DND-41 (cell line): ENCODE results near the gene DAB1.

Experiments
- ATAC-seq: fragments of 200-7000 bp; cut with Tn5 transposase; 3 replicates; pipeline ENCODE4 v1.9.1; 2021; ENCODE audit warnings: low read depth; ENCODE audit not compliant: insufficient read depth
- DNase-seq: peaks from one replicate; pipeline ENCODE4 v3.0.0-alpha.2; 2020
- H2AFZ ChIP-seq: 2 replicates; pipeline ENCODE4 v1.6.0; 2012; ENCODE audit warnings: low read depth, low read length
- H3K27ac ChIP-seq: 2 replicates; pipeline ENCODE4 v1.5.1; 2012; ENCODE audit warnings: low read length, inconsistent platforms
- H3K27me3 ChIP-seq: fragments of 200-600 bp; sonication (generic); 2 replicates; pipeline ENCODE4 v1.6.0; 2012; ENCODE audit warnings: low read length, mild to moderate bottlenecking, inconsistent platforms; ENCODE audit not compliant: insufficient read depth, poor library complexity
- H3K36me3 ChIP-seq: 2 replicates; pipeline ENCODE4 v1.5.1; 2012; ENCODE audit warnings: low read length, inconsistent platforms; ENCODE audit not compliant: insufficient read depth
- H3K4me1 ChIP-seq: 2 replicates; pipeline ENCODE4 v1.5.1; 2012; ENCODE audit warnings: mild to moderate bottlenecking, low read length; ENCODE audit not compliant: insufficient read depth
- H3K4me2 ChIP-seq: 2 replicates; pipeline ENCODE4 v1.6.0; 2012; ENCODE audit warnings: mild to moderate bottlenecking, moderate library complexity, low read length, inconsistent platforms; ENCODE audit not compliant: insufficient read depth
- H3K4me3 ChIP-seq, 2 experiments: fragments of 200-600 bp in 1 of 2; shearing (Covaris generic) in 1 of 2; 2 replicates each; pipeline ENCODE4 v1.5.1; 2012 to 2016; ENCODE audit warnings: inconsistent platforms in 2 of 2, low read length in 2 of 2, mild to moderate bottlenecking in 2 of 2, low read depth in 1 of 2, moderate library complexity in 1 of 2
- H3K79me2 ChIP-seq: 2 replicates; pipeline ENCODE4 v1.6.0; 2012; ENCODE audit warnings: low read length, inconsistent platforms; ENCODE audit not compliant: insufficient read depth
- H3K9ac ChIP-seq: 2 replicates; pipeline ENCODE4 v1.6.0; 2012; ENCODE audit warnings: low read depth, mild to moderate bottlenecking, inconsistent platforms, low read length, moderate library complexity
- H3K9me3 ChIP-seq: 2 replicates; pipeline ENCODE4 v1.5.1; 2012; ENCODE audit warnings: low read length, moderate library complexity, mild to moderate bottlenecking, inconsistent platforms; ENCODE audit not compliant: insufficient read depth, severe bottlenecking
- H4K20me1 ChIP-seq: 2 replicates; pipeline ENCODE4 v1.6.0; 2012; ENCODE audit warnings: low read length; ENCODE audit not compliant: insufficient read depth
- CTCF ChIP-seq: IDR thresholded peaks from 2 replicates; pipeline ENCODE4 v1.5.1; 2012; ENCODE audit warnings: borderline replicate concordance, low read length, moderate library complexity, mild to moderate bottlenecking; ENCODE audit not compliant: poor library complexity, severe bottlenecking; ENCODE audit errors: extremely low read depth
- EZH2 ChIP-seq: IDR thresholded peaks from 3 replicates; pipeline ENCODE4 v1.6.1; 2012; ENCODE audit warnings: borderline replicate concordance, low read depth, mild to moderate bottlenecking, moderate library complexity, low read length, inconsistent platforms; ENCODE audit not compliant: severe bottlenecking

The DAB1 gene

GRCh38 chr1:56983484-56983883, 440.4 kb downstream of the DAB1 start:
- ATAC-seq (no peak), DNase-seq (no peak)
- Histone ChIP-seq H3K9me3 (no peaks in the 10 kb centered on the region), H3K4me2 (no peak overlapping the region), H3K4me1 (no peaks in the 10 kb centered on the region), H3K4me3 (no peak overlapping the region), H3K27ac (no peak overlapping the region), H3K27me3 (peaks cover 6% of the 10 kb centered on the region), H3K36me3 (no peaks in the 10 kb centered on the region), H3K9ac (no peak overlapping the region), H2AFZ (no peak overlapping the region), H4K20me1 (no peaks in the 10 kb centered on the region), H3K79me2 (no peaks in the 10 kb centered on the region)
- TF ChIP-seq CTCF, result no peak
- no peak for TF ChIP-seq EZH2

- no peak overlapping the region for H3K4me2 ChIP-seq
- H3K36me3 ChIP-seq, result no peaks in the 10 kb centered on the region
Observed at GRCh38 chr1:56979986-56980755, 443.7 kb downstream of the DAB1 start.

GRCh38 chr1:56978819-56979218, 445.0 kb downstream of the DAB1 start:
- Histone ChIP-seq H3K36me3 (no peaks in the 10 kb centered on the region), H2AFZ (no peak overlapping the region), H3K27ac (no peak overlapping the region), H3K9me3 (no peaks in the 10 kb centered on the region), H4K20me1 (no peaks in the 10 kb centered on the region), H3K27me3 (peaks cover 6% of the 10 kb centered on the region), H3K9ac (no peak overlapping the region), H3K4me3 (no peak overlapping the region), H3K79me2 (no peaks in the 10 kb centered on the region), H3K4me1 (no peaks in the 10 kb centered on the region), H3K4me2 (no peak overlapping the region)
- ATAC-seq (no peak), DNase-seq (no peak)
- TF ChIP-seq CTCF (no peak), EZH2 (no peak)

More at GRCh38 chr1:56979986-56980755, 443.7 kb downstream of the DAB1 start:
- H3K79me2 ChIP-seq, result no peaks in the 10 kb centered on the region
- H4K20me1 ChIP-seq, result no peaks in the 10 kb centered on the region
- DNase-seq (no peak), ATAC-seq (no peak)
- no peak for TF ChIP-seq EZH2
- TF ChIP-seq CTCF, result no peak
- no peak overlapping the region for H2AFZ ChIP-seq
- no peak overlapping the region for H3K9ac ChIP-seq
- H3K4me3 ChIP-seq, result no peak overlapping the region
- no peak overlapping the region for H3K27ac ChIP-seq
- H3K9me3 ChIP-seq, result no peaks in the 10 kb centered on the region
- H3K27me3 ChIP-seq, result peaks cover 6% of the 10 kb centered on the region
- no peaks in the 10 kb centered on the region for H3K4me1 ChIP-seq
